Inflammatory macrophage treated with lipopolysaccharide for 1 hour (primary cell): ENCODE results near the gene MAD1L1.

Experiments used
- DNase-seq, 2 donors: peaks; one replicate each; pipeline ENCODE4 v3.0.0-alpha.2; 2020 to 2022

MAD1L1 gene

DNA sequence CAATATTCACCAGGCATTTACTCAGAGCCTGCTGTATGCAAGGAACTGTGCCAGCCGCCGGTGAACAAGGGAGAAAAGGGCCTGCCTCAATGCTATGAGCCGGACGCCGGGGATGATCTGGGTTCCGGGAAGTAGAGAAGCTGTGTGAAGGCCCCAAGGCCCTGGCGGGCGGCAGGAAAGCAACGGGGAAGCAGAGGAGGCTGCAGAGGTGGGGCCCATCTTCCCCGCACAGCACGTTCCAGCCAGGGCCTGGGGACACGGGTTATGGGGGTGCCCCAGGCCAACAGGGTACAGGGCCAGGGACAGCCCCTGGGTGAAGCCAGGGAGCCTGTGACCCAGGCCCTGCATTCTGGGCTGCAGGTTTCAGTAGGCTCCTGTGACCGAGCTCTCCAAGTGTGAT, 179.3 kb downstream of the MAD1L1 start:
- DNase-seq, result no peak

- no peak for DNase-seq
Measured at GRCh38 chr7:2052657-2053048, 180.1 kb downstream of the MAD1L1 start.

DNA sequence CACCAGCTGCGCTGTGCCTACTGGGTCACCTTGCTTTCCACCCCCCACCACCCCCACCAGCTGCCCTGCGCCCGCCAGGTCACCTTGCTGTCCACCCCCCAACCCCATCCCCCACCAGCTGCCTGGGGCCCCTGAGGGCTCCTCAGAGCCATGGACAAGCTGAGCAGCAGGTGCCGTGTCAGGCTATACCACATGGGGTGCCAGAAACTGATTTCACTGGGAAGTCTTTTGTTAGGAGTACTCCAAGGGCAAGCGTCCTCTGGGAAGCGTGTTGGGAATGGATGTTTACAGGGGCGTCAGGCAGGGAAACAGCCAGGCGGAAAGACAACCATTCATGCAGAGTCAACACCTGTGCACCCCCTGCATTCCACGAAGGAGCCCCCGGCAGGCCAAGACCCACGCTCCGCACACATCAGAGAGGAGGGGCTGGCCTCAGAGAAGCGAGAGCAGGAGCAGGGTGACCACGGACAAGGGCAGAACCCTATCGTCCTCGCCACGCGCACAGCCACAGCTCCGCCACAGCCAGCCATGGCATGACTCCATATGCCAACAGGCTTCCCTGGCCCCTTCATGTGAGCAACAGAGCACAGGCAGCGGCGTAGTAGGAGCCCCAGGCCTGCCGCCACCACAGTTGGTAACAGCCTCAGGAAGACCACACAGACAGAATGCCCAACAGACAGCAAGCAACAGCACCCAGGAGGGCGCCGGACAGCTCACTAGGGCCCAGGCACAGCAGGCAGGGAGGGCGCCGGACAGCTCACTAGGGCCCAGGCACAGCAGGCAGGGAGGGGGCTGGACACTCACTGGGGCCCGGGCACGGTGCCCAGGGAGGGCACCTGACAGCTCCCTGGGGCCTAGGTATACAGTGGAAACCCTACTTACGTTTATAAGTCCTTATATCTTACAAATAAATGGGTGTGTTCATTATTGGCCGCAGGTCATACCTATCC, 180.8 kb downstream of the MAD1L1 start:
- no peak for DNase-seq

GRCh38 chr7:2050511-2050866, 182.3 kb downstream of the MAD1L1 start:
- DNase-seq, result no peak

- peak in 1 of 2 donors; percentile 44 for DNase-seq
Measured at GRCh38 chr7:2049782-2050510, 182.8 kb downstream of the MAD1L1 start.

GRCh38 chr7:2049111-2049781, 183.5 kb downstream of the MAD1L1 start:
- no peak for DNase-seq

- no peak for DNase-seq
Measured at GRCh38 chr7:2048531-2048930, 184.2 kb downstream of the MAD1L1 start.

GRCh38 chr7:2048006-2048405, 184.7 kb downstream of the MAD1L1 start:
- DNase-seq, result peak; percentile 18

GRCh38 chr7:2046581-2047565, 185.9 kb downstream of the MAD1L1 start:
- no peak for DNase-seq

GRCh38 chr7:2045559-2046405, 187.0 kb downstream of the MAD1L1 start:
- no peak for DNase-seq

- no peak for DNase-seq
Measured at GRCh38 chr7:2044883-2045471, 187.8 kb downstream of the MAD1L1 start.

DNA sequence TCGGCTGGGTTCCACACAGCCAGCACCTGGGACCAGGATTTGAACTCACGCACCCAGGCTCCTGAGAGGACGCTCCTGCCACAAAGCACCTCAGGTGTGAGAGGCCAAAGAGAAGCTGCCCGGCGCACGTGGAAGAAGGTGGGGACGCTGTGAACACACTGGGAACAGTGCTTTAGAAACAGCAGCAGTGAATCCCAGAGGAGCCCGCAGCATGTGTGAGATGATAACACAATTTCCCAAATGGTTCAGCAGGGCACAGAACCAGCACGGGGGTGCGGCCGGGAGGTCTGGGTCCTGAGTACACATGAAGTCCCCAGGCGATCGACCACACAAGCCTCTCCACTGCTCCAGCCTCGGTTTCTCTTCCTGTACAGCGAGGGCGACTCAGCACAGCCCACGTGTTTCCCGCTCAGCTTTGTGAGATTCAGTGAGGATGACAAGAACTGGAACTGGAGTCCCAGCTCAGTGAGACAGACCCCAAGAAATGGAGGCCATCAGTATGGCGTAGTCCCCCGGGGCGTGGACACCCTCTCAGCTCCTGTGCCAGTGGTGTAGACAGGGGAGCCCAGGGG, 188.3 kb downstream of the MAD1L1 start:
- no peak for DNase-seq

GRCh38 chr7:2043316-2044039, 189.3 kb downstream of the MAD1L1 start:
- DNase-seq, result no peak

- DNase-seq, result no peak
Measured at GRCh38 chr7:2042650-2043049, 190.1 kb downstream of the MAD1L1 start.

- DNase-seq, result no peak
Measured at GRCh38 chr7:2041496-2042367, 191.0 kb downstream of the MAD1L1 start.

GRCh38 chr7:2040893-2041270, 191.9 kb downstream of the MAD1L1 start:
- DNase-seq, result no peak

DNA sequence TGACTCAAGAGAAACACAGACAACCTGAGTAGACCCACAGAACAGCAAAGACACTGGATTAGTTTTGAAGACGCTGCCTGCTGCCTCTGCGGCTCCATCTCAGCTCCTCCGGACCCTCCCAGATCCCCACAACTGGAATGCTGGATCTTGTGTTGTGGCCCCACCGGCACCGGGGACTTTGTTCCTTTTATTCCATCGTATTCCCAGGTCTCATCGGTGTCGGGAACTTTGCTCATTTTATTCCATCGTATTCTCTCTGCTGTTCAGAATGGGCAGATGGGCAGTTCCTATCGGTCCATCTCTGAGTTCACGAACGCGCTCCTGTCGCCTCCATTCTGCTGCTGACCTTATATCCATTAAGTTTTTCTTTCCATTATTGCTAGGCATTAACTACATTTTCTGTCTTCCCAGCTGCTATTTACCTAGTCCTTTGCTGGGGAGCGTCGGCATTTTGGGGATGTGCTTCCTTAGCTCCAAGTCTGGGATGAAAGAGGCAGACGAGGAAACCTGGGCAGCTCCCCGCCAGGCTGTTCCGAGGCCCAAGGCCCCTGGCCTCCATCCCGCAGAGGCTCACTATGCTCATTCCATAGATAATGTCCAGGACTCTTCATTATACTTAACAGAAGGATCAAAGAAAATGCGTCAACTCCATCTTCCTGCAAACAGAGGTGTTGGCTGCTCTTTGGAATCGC, 192.4 kb downstream of the MAD1L1 start:
- no peak for DNase-seq
